HepG2 (cell line): ENCODE data around the gene CTU2. TPM values are rescaled to one million over a fixed set of nuclear protein-coding genes. Genes with fewer than 3 reads are reported as not detected.

ENCODE experiments used
- AKAP8 ChIP-seq: sonication (generic); formaldehyde crosslinking; IDR thresholded peaks from 2 replicates; pipeline ENCODE4 v1.5.1; 2020; ENCODE audit warnings: mild to moderate bottlenecking, missing genetic modification reagents
- DNMT1 ChIP-seq: sonication (generic); formaldehyde crosslinking; IDR thresholded peaks from 2 replicates; pipeline ENCODE4 v1.5.1; 2020; ENCODE audit warnings: mild to moderate bottlenecking, missing genetic modification reagents
- EED ChIP-seq: sonication (generic); formaldehyde crosslinking; IDR thresholded peaks from 2 replicates; pipeline ENCODE4 v1.5.0; 2020; ENCODE audit warnings: mild to moderate bottlenecking, missing genetic modification reagents
- GATAD2A ChIP-seq: IDR thresholded peaks from 2 replicates; pipeline ENCODE4 v1.6.1; 2016
- GFI1 ChIP-seq: sonication (generic); formaldehyde crosslinking; IDR thresholded peaks from 2 replicates; pipeline ENCODE4 v1.5.0; 2020; ENCODE audit warnings: missing genetic modification reagents, mild to moderate bottlenecking, borderline replicate concordance
- HNRNPLL ChIP-seq: fragments of 200-400 bp; formaldehyde crosslinking; IDR thresholded peaks from 2 replicates; pipeline ENCODE4 v1.6.1; 2017; ENCODE audit warnings: mild to moderate bottlenecking, low read depth, low read length; ENCODE audit not compliant: poor library complexity, severe bottlenecking
- LCORL ChIP-seq, 2 experiments: fragments of 450-650 bp in 1 of 2; sonication (generic) in 1 of 2; formaldehyde crosslinking in 1 of 2; IDR thresholded peaks; 2 replicates each; pipeline versions ENCODE4 v1.5.0 to v1.6.1; 2017 to 2020; ENCODE audit warnings: antibody characterized with exemption in 1 of 2, missing genetic modification reagents in 1 of 2
- MIER3 ChIP-seq: IDR thresholded peaks from 2 replicates; pipeline ENCODE4 v1.6.1; 2016; ENCODE audit warnings: missing compliant biosample characterization, borderline replicate concordance
- PCBP2 ChIP-seq: fragments of 200-400 bp; formaldehyde crosslinking; optimal IDR thresholded peaks from 2 replicates; pipeline ENCODE3; 2018; ENCODE audit warnings: low read length, low read depth; ENCODE audit not compliant: poor library complexity, severe bottlenecking
- POLR2A ChIP-seq, 2 experiments: IDR thresholded peaks; 2 replicates each; pipeline ENCODE4 v1.6.1; 2011; ENCODE audit warnings: low read depth in 2 of 2, low read length in 2 of 2, mild to moderate bottlenecking in 1 of 2, moderate library complexity in 1 of 2; ENCODE audit not compliant: insufficient read depth in 1 of 2
- RARG ChIP-seq: sonication (generic); formaldehyde crosslinking; IDR thresholded peaks from 2 replicates; pipeline ENCODE4 v1.4.0; 2020; ENCODE audit warnings: low read depth, mild to moderate bottlenecking, missing genetic modification reagents
- SALL1 ChIP-seq: sonication (generic); formaldehyde crosslinking; IDR thresholded peaks from 2 replicates; pipeline ENCODE4 v1.8.0; 2022; ENCODE audit warnings: mild to moderate bottlenecking, missing genetic modification reagents
- THYN1 ChIP-seq: sonication (generic); formaldehyde crosslinking; IDR thresholded peaks from 2 replicates; pipeline ENCODE4 v1.8.1; 2023; ENCODE audit warnings: low read depth, mild to moderate bottlenecking, moderate library complexity, missing genetic modification reagents, borderline replicate concordance
- ZBTB38 ChIP-seq: sonication (generic); formaldehyde crosslinking; IDR thresholded peaks from 2 replicates; pipeline ENCODE4 v1.5.1; 2020; ENCODE audit warnings: mild to moderate bottlenecking, missing genetic modification reagents
- ZFP90 ChIP-seq: sonication (generic); formaldehyde crosslinking; IDR thresholded peaks from 2 replicates; pipeline ENCODE4 v1.8.0; 2022; ENCODE audit warnings: missing genetic modification reagents, mild to moderate bottlenecking, inconsistent platforms, borderline replicate concordance
- ZNF24 ChIP-seq: fragments of 450-650 bp; IDR thresholded peaks from 2 replicates; pipeline ENCODE4 v1.6.1; 2017; ENCODE audit warnings: antibody characterized with exemption, mild to moderate bottlenecking
- ZNF501 ChIP-seq: sonication (generic); formaldehyde crosslinking; IDR thresholded peaks from 2 replicates; pipeline ENCODE4 v1.5.1; 2020; ENCODE audit warnings: mild to moderate bottlenecking, moderate library complexity, missing genetic modification reagents
- ZNF644 ChIP-seq: IDR thresholded peaks from 2 replicates; pipeline ENCODE4 v1.6.1; 2016; ENCODE audit warnings: low read depth
- ZNF703 ChIP-seq: sonication (generic); formaldehyde crosslinking; IDR thresholded peaks from 2 replicates; pipeline ENCODE4 v1.5.1; 2020; ENCODE audit warnings: missing genetic modification reagents, mild to moderate bottlenecking, moderate library complexity, borderline replicate concordance
- polyA plus RNA-seq, 8 experiments: library from polyadenylated mRNA; depleted of rRNA in 3 of 8; stranded (reverse) in 7 of 8; unstranded in 1 of 8; fragments of >200 nt; fragmentation: Illumina TruSeq in 4 of 8; extraction: Trizol in 4 of 8; gene quantifications; 2 replicates each; pipeline versions ENCODE4 v1.2.1 to v1.2.3, GENCODE V29; 2011 to 2016; ENCODE audit warnings: low read depth in 4 of 8, missing spikeins in 1 of 8, mixed read lengths in 1 of 8; ENCODE audit not compliant: insufficient read depth in 1 of 8
- total RNA-seq, 5 experiments: library from RNA; depleted of rRNA; stranded (reverse); fragments of >200 nt; fragmentation: Illumina TruSeq; extraction: Trizol; gene quantifications; 2 replicates each; pipeline ENCODE4 v1.2.3, GENCODE V29; 2016; ENCODE audit warnings: low read depth in 1 of 5
- TF ChIP-seq, protein P1 (sequence below): sonication (generic); formaldehyde crosslinking; IDR thresholded peaks from 2 replicates; pipeline ENCODE4 v1.5.1; 2020; ENCODE audit warnings: mild to moderate bottlenecking, missing genetic modification reagents, moderate library complexity
- TF ChIP-seq, protein P2 (sequence below): sonication (generic); formaldehyde crosslinking; IDR thresholded peaks from 2 replicates; pipeline ENCODE4 v1.8.0; 2022; ENCODE audit warnings: missing genetic modification reagents, mild to moderate bottlenecking, borderline replicate concordance

The CTU2 gene
- total and polyA plus RNA-seq, 2 of the 13 experiments (the other 11 are each of a cell fraction or from before 2014, with no cell fraction given) = 13.3 to 21.9 TPM

DNA sequence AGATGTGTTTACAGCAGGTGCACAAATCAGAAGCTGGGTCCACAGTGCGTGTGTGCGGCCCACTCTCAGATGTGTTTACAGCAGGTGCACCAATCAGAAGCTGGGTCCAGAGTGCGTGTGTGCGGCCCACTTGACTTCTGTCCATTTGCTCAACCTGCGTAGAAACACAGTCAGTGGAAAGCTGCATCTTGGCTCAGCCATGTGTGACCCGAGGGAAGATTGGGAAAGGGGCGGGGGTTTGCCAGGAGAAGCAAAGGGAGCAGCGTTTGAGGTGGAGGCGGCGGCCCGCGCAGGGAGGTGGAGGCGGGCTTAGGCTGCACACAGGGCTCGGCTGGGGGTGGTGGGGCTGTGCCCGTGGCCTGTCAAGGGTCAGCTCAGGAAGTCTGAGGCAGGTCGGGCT, 4.3 kb downstream of the CTU2 start (continued):
- TF ChIP-seq, protein P1, sequence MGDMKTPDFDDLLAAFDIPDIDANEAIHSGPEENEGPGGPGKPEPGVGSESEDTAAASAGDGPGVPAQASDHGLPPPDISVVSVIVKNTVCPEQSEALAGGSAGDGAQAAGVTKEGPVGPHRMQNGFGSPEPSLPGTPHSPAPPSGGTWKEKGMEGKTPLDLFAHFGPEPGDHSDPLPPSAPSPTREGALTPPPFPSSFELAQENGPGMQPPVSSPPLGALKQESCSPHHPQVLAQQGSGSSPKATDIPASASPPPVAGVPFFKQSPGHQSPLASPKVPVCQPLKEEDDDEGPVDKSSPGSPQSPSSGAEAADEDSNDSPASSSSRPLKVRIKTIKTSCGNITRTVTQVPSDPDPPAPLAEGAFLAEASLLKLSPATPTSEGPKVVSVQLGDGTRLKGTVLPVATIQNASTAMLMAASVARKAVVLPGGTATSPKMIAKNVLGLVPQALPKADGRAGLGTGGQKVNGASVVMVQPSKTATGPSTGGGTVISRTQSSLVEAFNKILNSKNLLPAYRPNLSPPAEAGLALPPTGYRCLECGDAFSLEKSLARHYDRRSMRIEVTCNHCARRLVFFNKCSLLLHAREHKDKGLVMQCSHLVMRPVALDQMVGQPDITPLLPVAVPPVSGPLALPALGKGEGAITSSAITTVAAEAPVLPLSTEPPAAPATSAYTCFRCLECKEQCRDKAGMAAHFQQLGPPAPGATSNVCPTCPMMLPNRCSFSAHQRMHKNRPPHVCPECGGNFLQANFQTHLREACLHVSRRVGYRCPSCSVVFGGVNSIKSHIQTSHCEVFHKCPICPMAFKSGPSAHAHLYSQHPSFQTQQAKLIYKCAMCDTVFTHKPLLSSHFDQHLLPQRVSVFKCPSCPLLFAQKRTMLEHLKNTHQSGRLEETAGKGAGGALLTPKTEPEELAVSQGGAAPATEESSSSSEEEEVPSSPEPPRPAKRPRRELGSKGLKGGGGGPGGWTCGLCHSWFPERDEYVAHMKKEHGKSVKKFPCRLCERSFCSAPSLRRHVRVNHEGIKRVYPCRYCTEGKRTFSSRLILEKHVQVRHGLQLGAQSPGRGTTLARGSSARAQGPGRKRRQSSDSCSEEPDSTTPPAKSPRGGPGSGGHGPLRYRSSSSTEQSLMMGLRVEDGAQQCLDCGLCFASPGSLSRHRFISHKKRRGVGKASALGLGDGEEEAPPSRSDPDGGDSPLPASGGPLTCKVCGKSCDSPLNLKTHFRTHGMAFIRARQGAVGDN (CRISPR knock-in tag) = peak; percentile 65
- no peak for TF ChIP-seq THYN1 (CRISPR knock-in tag)
- TF ChIP-seq ZFP90 (CRISPR knock-in tag) = no peak
- TF ChIP-seq EED = no peak
- TF ChIP-seq ZNF703 = no peak
- no peak for TF ChIP-seq ZNF24
- peak; percentile 46; the same call in 1 of the 2 replicates for TF ChIP-seq AKAP8 (CRISPR knock-in tag)
- no peak for TF ChIP-seq MIER3 (CRISPR knock-in tag)
- no peak for TF ChIP-seq ZNF501 (CRISPR knock-in tag)
- peak; percentile 29; the same call in 1 of the 2 replicates for TF ChIP-seq SALL1 (CRISPR knock-in tag)
- no peak for TF ChIP-seq LCORL (IDR thresholded peaks at IDR 0.05)
- TF ChIP-seq LCORL (CRISPR knock-in tag; IDR thresholded peaks at IDR 0.05) = no peak
- TF ChIP-seq GFI1 (CRISPR knock-in tag) = peak; percentile 39; the same call in 1 of the 2 replicates
- peak; percentile 95; the same call in 1 of the 2 replicates for TF ChIP-seq ZBTB38 (CRISPR knock-in tag)
- peak; percentile 83 for TF ChIP-seq HNRNPLL
- TF ChIP-seq POLR2A (IDR thresholded peaks at IDR 0.05; ENCODE audit: insufficient read depth in 1 of 2, low read depth in 2 of 2, low read length in 2 of 2) = 0 out of 4 replicates have a peak, but pooled peaks of 1 of the 2 experiments have one; percentile 23
- TF ChIP-seq GATAD2A = no peak
- TF ChIP-seq RARG (CRISPR knock-in tag) = no peak
- TF ChIP-seq, protein P2, sequence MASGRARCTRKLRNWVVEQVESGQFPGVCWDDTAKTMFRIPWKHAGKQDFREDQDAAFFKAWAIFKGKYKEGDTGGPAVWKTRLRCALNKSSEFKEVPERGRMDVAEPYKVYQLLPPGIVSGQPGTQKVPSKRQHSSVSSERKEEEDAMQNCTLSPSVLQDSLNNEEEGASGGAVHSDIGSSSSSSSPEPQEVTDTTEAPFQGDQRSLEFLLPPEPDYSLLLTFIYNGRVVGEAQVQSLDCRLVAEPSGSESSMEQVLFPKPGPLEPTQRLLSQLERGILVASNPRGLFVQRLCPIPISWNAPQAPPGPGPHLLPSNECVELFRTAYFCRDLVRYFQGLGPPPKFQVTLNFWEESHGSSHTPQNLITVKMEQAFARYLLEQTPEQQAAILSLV (CRISPR knock-in tag) = peak; percentile 43; the same call in 1 of the 2 replicates
- TF ChIP-seq PCBP2 = no peak
- no peak for TF ChIP-seq DNMT1 (CRISPR knock-in tag)
- no peak for TF ChIP-seq ZNF644
